Lower lobe of right lung (tissue), 2 donors: ENCODE measurements around the gene APCDD1L. TPM values are rescaled to one million over a fixed set of nuclear protein-coding genes. Genes with fewer than 3 reads are reported as not detected.

Experiments
- ATAC-seq, 2 donors: fragments of 200-7000 bp; cut with Tn5 transposase; one replicate each; pipeline ENCODE4 v1.9.1; 2020 to 2022; ENCODE audit warnings: mild to moderate bottlenecking in 2 of 2, moderate library complexity in 2 of 2
- DNase-seq: peaks from one replicate; pipeline ENCODE4 v3.0.0-alpha.2; 2020
- H3K27ac ChIP-seq: fragments of 200-600 bp; one replicate; pipeline ENCODE4 v1.8.0; 2022
- H3K27me3 ChIP-seq: fragments of 200-600 bp; one replicate; pipeline ENCODE4 v1.8.0; 2022; ENCODE audit warnings: low read depth
- H3K36me3 ChIP-seq: fragments of 200-600 bp; one replicate; pipeline ENCODE4 v1.8.0; 2022; ENCODE audit warnings: mild to moderate bottlenecking
- H3K4me1 ChIP-seq: fragments of 200-600 bp; one replicate; pipeline ENCODE4 v1.8.0; 2022
- H3K4me3 ChIP-seq: fragments of 200-600 bp; one replicate; pipeline ENCODE4 v1.8.0; 2022; ENCODE audit warnings: mild to moderate bottlenecking
- H3K9me3 ChIP-seq: fragments of 200-600 bp; one replicate; pipeline ENCODE4 v1.8.0; 2022
- intact Hi-C: fragments of 100-400 bp; cut with DNase I; formaldehyde crosslinking; loops from one replicate; pipeline ENCODE4 v1.11.0; 2022
- total RNA-seq: library from RNA; stranded (reverse); fragmentation: NEBNext Ultra II Directional; extraction: Animal tissue kit (Norgen Biotek cat#: 25700); gene quantifications from one replicate; pipeline ENCODE4 v1.2.1, GENCODE V29; 2021
- TF ChIP-seq, protein P1 (sequence below): fragments of 200-600 bp; IDR thresholded peaks from one replicate; pipeline ENCODE4 v1.8.0; 2022; ENCODE audit warnings: antibody characterized with exemption, mild to moderate bottlenecking
- donor health status: DM: no; HTN: yes; CAD: no; lungs with severe emphysema.

The APCDD1L gene
- total RNA-seq, 1 donor from 2014 or later: not detected

GRCh38 chr20:58480551-58481336, 34.5 kb downstream of the APCDD1L start:
- Histone ChIP-seq H3K27ac (no peak overlapping the region), H3K9me3 (peaks cover 6% of the 10 kb centered on the region), H3K4me3 (no peak overlapping the region), H3K27me3 (no peaks in the 10 kb centered on the region), H3K4me1 (no peaks in the 10 kb centered on the region), H3K36me3 (no peaks in the 10 kb centered on the region)
- TF ChIP-seq, protein P1, sequence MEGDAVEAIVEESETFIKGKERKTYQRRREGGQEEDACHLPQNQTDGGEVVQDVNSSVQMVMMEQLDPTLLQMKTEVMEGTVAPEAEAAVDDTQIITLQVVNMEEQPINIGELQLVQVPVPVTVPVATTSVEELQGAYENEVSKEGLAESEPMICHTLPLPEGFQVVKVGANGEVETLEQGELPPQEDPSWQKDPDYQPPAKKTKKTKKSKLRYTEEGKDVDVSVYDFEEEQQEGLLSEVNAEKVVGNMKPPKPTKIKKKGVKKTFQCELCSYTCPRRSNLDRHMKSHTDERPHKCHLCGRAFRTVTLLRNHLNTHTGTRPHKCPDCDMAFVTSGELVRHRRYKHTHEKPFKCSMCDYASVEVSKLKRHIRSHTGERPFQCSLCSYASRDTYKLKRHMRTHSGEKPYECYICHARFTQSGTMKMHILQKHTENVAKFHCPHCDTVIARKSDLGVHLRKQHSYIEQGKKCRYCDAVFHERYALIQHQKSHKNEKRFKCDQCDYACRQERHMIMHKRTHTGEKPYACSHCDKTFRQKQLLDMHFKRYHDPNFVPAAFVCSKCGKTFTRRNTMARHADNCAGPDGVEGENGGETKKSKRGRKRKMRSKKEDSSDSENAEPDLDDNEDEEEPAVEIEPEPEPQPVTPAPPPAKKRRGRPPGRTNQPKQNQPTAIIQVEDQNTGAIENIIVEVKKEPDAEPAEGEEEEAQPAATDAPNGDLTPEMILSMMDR: no peak
- intact Hi-C loops: no loop called here
- DNase-seq (no peak), ATAC-seq (no peak)

DNA sequence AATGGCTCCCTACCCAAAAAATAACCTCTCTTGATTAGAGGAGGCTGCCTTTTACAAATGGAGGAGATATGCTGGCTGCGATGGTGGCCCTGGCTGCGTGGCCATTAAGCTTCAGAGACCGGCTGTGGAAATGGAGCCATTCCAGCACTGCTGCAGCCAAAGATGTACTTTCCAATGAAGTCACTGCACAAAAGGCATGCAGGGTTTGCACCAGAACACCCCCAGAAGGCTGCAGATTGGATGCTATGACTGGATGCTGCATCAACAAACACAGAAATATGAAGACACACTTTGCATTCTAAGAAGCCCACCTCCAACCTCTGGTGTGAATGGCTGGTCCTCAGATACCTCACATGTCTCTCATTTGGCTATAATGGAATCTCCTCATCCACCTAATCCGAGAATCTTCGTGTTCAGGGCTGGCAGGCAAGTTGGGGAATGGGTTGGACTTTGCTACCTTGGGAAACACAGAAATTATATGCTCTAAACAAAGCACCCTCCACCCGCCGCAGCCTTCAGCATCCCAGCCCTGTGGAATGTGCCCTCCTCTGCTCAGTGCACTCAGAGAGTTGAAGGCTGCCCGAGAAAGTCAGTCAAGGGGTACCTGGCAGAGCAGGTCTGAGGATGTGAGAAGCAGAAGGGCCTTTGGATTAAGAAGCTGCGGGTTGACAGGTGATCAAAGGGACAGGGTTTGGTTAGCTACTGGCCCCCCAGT, 35.3 kb downstream of the APCDD1L start:
- Histone ChIP-seq H3K36me3 (no peaks in the 10 kb centered on the region), H3K9me3 (peaks cover 6% of the 10 kb centered on the region), H3K27me3 (no peaks in the 10 kb centered on the region), H3K27ac (no peak overlapping the region), H3K4me3 (no peak overlapping the region), H3K4me1 (no peaks in the 10 kb centered on the region)
- DNase-seq (no peak), ATAC-seq (no peak)
- intact Hi-C loops: no loop called here
- TF ChIP-seq, protein P1: no peak

- DNase-seq (no peak), ATAC-seq (no peak)
- no peaks in the 10 kb centered on the region for H3K36me3 ChIP-seq
- H3K4me3 ChIP-seq: no peak overlapping the region
- H3K27me3 ChIP-seq: no peaks in the 10 kb centered on the region
- intact Hi-C loops: no loop called here
- no peaks in the 10 kb centered on the region for H3K4me1 ChIP-seq
- H3K27ac ChIP-seq: no peak overlapping the region
- H3K9me3 ChIP-seq: peaks cover 6% of the 10 kb centered on the region
- TF ChIP-seq, protein P1: no peak
Measured at GRCh38 chr20:58478141-58478805, 36.9 kb downstream of the APCDD1L start.

- ATAC-seq (no peak), DNase-seq (no peak)
- H3K9me3 ChIP-seq: peaks cover 6% of the 10 kb centered on the region
Measured at GRCh38 chr20:58475466-58475865, 39.7 kb downstream of the APCDD1L start.

More at GRCh38 chr20:58475466-58475865, 39.7 kb downstream of the APCDD1L start:
- Histone ChIP-seq H3K27me3 (no peaks in the 10 kb centered on the region), H3K4me1 (no peaks in the 10 kb centered on the region), H3K36me3 (no peaks in the 10 kb centered on the region), H3K27ac (no peak overlapping the region), H3K4me3 (no peak overlapping the region)
- TF ChIP-seq, protein P1: no peak
- intact Hi-C loops: no loop called here
